Right lobe of liver (tissue), 4 donors: ENCODE measurements around the gene ELOVL5.

Experiments
- POLR2A ChIP-seq: fragments of 450-650 bp; IDR thresholded peaks from one replicate; pipeline ENCODE4 v1.6.1; 2017; ENCODE audit warnings: antibody characterized with exemption, mild to moderate bottlenecking
- TF ChIP-seq, protein P1 (sequence below), 4 donors: fragments of 200-600 bp in 3 of 4; fragments of 450-650 bp in 1 of 4; IDR thresholded peaks; one replicate each; pipeline versions ENCODE4 v1.5.1 to v1.8.0; 2016 to 2022; ENCODE audit warnings: antibody characterized with exemption in 4 of 4, mild to moderate bottlenecking in 2 of 4
- donor health status: DM: no; HTN: no; CAD: no.
- donor health status: DM: no; HTN: no; CAD: no.
- donor health status: DM: no; HTN: yes; CAD: no.

- TF ChIP-seq POLR2A: no peak
- TF ChIP-seq, protein P1, sequence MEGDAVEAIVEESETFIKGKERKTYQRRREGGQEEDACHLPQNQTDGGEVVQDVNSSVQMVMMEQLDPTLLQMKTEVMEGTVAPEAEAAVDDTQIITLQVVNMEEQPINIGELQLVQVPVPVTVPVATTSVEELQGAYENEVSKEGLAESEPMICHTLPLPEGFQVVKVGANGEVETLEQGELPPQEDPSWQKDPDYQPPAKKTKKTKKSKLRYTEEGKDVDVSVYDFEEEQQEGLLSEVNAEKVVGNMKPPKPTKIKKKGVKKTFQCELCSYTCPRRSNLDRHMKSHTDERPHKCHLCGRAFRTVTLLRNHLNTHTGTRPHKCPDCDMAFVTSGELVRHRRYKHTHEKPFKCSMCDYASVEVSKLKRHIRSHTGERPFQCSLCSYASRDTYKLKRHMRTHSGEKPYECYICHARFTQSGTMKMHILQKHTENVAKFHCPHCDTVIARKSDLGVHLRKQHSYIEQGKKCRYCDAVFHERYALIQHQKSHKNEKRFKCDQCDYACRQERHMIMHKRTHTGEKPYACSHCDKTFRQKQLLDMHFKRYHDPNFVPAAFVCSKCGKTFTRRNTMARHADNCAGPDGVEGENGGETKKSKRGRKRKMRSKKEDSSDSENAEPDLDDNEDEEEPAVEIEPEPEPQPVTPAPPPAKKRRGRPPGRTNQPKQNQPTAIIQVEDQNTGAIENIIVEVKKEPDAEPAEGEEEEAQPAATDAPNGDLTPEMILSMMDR (IDR thresholded peaks at IDR 0.05): no peak
Measured at GRCh38 chr6:53328375-53328774, 20.4 kb downstream of the ELOVL5 start.
